HPDE6-E6E7 (cell line): Measurements from ENCODE around the gene MTA3.
A peak's percentile ranks its signal among the peaks of the same experiment; 100 is the strongest.
"Not testable (repeated sequence)": the region's sequence is repeated elsewhere in the genome, so short reads cannot be mapped to it uniquely, and the experiment has no call there.

Experiments used
- DNase-seq: peaks from one replicate; pipeline ENCODE4 v3.0.0; 2011; ENCODE audit warnings: missing footprints; ENCODE audit errors: extremely low spot score

MTA3 gene

DNA sequence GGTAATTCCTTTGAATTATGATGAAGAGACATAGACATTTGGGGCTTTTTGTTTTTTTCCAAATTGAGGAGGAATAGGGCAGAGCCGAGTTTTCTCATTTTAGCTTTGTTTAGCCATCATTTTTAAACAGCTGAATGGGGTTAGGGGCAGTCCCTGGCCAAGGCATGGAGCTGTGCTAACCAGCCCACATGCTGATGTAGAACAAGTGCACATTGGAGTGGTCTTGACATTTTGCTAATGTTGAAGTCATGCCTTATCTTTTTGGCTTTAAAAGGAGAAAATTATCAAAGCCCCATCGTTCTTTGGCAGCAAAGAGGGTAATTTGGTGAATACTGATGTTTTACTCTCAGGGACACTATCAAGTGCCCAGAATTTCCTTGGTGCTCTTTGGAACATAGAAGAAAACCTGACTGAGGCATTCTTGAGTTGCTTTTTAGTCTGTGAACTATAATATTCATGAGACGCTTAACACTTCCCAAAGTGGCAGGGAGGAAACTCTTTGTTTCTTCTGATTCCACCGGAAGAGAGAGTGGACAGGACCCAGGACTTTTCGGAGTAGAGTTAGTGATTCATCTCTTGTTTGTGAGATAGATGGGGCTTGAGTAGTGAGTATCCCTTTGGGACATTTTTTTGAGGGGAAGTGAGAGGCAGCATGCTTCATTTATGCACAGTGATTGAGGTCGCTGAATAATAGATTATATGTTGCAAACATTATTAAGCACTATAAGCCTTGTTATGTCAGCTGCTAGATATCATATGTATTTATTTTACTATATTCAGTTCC lies 45.0 kb downstream of the MTA3 start:
- no peak for DNase-seq

DNA sequence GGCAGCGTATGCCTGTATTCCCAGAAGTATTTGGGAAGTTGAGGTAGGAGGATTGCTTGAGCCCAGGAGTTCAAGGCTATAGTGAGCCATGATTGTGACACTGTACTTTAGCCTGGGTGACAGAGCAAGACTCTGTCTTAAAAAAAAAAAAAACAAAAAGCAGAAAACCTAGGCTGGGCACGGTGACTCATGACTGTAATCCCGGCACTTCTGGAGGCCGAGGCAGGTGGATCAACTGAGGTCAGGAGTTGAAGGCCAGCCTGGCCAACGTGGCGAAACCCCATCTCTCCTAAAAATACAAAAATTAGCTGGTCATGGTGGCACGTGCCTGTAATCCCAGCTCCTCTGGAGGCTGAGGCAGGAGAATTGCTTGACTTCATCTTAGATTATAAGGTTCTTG lies 46.4 kb downstream of the MTA3 start:
- DNase-seq = no peak

DNA sequence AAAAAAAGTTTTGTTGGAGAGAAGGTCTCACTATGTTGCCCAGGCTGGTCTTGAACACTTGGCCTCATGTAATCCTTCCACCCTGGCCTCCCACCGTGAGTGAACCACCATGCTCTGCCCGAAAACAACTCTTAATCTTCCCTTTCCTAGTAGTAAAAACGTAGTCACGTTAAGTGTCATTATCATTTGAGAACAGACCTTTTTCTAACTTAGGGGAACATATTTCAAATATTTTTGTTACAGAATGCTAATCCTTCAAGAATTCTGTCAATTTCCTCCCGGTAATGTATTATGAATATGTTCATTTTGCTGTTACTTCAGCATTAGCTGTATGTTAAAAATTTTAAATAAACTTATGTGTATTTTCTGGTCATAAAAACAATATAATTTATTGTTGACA lies 49.7 kb downstream of the MTA3 start:
- DNase-seq = no peak

DNA sequence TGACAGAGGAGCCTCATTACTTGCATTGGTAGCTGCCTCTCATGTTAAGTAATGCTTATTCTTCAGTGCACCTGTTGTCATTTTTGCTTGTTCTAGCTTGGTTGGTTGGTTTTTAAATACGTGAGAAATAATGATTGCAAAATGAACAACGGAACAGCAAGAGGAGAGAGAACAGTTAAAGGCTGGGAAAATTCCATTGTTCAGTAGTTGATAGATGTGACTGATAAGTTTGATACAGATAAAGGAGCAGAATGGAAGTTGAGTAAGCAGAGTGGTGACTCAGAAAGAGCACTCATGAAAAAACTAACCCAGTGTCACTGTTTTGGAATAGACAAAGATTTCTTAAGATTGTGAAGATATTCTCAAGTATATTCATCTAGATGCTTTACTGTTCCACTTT lies 50.5 kb downstream of the MTA3 start:
- DNase-seq = peak; percentile 16

DNA sequence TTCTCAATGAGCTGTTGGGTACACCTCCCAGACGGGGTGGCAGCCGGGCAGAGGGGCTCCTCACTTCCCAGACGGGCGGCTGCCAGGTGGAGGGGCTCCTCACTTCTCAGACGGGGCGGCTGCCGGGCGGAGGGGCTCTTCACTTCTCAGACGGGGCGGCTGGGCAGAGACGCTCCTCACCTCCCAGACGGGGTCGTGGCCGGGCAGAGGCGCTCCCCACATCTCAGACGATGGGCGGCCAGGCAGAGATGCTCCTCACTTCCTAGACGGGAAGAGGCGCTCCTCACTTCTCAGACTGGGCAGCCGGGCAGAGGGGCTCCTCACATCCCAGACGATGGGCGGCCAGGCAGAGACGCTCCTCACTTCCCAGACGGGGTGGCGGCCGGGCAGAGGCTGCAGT lies 53.2 kb downstream of the MTA3 start:
- not testable (repeated sequence) for DNase-seq

DNA sequence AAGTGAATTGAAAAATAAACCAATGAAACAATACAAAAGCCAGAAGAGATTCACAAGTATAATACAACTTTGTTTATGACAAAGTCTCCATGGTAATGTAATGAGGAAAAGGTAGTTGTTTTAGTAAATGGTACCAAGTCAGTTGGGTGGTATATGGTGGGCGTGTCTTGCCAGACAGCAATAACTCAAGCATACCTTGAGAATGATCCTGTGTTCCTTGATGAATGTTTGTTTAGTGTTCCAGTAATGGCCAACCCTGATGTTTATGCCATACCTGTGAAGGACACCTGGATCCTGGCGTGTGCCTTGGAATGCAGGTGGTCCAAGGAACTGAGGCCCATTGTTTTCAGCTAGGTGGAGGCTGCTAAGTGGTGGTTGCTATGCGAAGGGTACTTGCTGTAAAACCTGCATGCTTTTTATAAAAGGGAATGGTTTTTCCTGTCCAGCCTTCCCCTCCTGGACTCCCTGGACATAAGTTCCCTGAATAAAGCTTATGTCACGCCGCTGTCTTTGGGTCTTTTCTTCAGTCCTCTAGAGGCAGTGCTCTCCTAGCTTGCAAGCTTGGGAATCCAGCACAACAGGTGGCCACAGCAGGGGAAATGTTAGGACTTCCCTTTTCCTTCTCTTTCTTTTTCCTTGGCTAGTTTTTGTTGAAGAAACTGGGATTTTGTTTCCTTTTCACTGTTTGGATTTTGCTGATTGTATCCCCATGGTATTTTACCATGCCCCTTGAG lies 54.7 kb downstream of the MTA3 start:
- DNase-seq = no peak

DNA sequence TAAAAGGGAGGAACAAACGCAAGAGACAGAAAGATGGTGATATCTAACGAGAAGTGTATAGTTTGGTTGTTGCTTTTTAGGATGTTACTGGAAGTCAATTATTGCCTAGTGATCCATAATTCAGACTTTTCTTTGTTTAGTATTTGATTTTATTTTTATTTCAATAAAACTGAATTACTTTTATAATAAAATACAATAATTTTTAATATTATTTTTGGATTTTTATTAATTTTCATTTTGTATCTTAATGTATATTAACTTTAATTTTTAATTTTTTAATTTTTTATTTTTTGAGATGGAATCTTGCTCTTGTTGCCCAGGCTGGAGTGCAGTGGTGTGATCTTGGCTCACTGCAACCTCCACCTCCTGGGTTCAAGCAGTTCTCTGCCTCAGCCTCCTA lies 55.6 kb downstream of the MTA3 start:
- DNase-seq = no peak

DNA sequence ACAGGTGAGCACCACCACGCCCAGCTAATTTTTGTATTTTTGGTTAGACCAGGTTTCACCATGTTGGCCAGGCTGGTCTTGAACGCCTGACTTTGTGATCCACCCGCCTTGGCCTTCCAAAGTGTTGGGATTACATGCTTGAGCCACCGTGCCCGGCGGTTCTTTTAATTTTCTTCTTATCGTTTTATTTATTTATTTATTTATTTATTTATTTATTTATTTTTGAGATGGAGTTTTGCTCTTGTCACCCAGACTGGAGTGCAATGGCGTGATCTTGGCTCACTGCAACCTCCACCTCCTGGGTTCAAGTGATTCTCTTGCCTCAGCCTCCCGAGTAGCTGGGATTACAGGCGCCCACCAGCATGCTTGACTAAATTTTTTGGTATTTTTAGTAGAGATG lies 59.6 kb downstream of the MTA3 start:
- DNase-seq = not testable (repeated sequence)

DNA sequence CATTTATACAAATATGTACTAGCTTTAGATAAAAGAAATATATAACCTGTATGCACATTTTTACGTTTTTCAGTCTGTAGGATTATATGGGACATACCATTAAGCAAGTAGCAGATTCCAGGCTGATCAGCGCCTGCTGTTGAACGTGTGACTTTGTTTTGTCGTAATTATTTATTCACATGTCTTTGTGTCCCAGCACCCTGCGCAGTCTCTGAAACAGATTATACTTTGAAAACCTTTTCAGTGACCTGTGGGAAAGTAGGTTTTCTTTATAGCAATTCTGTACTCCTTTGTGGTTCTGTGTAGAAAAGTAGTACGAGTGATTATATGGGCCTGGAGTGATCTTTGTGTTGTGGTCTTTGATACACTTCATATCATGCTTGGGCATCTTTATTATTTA lies 68.5 kb downstream of the MTA3 start:
- no peak for DNase-seq

DNA sequence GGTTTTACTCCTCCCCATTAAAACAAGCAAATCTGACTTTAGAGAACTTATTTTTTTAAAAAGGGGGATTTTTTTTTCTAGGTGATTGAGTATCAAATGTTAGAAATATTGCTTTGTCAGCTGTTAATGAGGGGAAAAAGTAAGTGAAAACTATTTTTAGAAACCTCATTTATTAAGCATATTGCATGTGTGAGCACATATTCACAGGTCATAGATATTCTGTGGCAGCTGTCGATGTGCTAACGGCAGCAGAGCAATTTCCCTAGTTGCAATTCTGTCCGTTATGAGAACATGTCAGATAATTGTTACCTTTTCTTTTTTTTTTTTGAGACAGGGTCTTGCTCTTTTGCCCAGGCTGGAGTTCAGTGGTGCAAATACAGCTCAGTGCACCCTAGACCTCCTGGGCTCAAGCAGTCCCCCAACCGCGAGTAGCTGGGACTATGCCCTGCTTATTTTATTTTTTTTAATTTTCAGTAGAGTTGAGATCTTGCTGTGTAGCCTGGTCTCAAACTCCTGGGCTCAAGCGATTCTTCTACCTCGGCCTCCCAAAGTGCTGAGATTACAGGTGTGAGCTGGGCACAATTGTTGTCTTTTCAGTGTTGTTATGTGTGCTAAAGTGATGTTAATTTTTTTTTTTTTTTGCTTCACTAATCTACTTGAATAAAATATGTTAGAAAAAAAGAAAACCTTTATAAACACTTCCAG lies 69.8 kb downstream of the MTA3 start:
- DNase-seq = no peak

DNA sequence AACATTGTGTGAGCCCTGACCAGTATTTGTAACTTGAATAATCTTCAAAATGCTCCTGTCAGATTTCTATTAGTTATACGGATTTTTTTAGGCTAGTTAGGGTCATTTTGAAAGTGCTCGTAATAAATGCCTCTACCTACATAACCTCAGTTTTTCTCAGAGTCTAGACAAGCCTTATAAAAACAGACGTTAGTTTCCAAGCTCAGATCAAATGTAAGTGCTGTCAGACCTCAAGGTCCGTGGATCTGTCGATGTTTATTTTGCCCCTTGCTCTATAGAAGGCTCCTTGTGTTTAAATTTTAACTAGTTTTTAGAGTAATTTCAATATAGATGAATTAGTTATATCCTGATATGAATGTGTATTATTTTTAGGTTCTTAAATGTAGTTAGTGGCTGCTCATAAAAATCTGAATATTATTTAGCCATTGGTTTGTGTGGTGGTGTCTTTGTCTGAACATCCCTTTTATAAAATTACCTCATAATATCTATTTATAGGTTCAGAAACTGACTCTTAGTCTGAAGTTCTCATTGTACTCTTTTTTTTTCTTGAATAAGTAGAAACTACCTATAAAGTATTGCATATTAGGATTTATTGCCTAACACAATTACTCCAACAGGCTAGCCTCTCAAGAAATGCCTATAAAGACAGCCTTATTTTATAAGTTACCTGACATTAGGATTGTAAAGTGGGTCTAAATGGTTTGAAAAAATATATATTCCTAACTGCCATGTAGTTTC lies 71.1 kb downstream of the MTA3 start:
- no peak for DNase-seq

DNA sequence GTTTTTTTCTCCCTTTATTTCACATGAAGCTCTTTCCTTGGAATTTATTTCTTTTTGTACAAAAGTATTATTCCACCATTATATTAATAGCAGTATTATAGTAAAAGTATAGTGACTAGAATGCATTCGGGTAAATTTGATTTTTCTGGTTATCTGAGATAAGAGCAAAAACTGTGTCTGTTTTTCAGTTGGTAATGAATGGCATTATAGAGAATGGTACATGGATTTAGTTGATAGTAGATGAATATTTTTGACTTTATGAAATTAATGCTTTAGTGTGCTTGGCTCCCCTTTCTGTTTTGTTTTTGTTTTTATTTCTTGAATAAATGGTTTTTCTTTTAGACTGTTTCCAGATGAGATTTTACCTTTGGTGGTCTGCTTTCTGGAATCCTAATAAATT lies 71.8 kb downstream of the MTA3 start:
- DNase-seq = no peak

DNA sequence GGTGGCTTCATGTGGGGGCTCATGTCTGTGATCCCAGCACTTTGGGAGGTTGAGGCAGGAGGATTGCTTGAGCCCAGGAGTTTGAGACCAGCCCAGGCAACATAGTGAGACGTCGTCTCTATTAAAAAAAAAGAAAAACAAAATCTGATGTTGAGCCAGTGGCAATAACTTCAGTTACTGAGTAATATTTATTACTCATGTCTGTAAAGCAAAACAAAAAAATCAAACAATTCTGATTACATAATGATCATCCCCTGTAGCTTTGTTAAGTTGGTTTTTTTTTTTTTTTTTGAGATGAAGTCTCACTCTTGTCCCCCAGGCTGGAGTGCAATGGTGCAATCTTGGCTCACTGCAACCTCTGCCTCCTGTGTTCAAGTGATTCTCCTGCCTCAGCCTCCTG lies 73.9 kb downstream of the MTA3 start:
- DNase-seq = not testable (repeated sequence)

DNA sequence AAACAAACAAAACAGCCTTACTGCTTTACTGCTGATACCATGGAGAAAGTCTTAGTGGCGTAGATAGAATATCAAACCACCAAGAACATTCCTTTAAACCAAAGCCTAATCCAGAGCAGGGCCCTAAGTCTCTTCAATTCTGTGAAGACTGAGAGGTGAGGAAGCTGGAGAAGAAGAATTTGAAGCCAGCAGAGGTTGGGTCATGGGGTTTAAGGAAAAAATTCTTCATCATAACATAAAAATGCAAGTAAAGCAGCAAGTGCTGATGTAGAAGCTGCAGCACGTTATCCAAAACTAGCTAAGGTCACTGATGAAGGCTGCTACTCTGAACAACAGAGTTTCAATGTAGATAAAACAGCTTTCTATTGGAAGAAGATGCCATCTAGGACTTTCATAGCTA lies 77.1 kb downstream of the MTA3 start:
- DNase-seq = no peak

DNA sequence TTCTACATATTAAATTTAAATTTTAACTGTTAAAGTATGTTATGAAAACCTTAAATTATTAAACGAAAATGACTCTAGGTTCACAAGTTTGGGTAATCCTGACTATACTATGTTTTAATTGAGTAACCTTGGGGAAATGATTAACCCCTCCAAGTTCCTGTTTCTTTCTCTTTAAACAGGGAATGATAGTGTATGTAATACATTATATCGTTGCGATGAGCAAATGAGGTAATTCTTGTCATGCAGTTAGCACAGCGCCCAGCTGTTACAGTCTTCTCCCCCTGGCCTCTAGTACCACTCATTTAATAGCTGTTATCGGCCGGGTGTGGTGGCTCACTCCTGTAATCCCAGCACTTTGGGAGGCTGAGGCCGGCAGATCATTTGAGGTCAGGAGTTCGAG lies 80.4 kb downstream of the MTA3 start:
- no peak for DNase-seq

DNA sequence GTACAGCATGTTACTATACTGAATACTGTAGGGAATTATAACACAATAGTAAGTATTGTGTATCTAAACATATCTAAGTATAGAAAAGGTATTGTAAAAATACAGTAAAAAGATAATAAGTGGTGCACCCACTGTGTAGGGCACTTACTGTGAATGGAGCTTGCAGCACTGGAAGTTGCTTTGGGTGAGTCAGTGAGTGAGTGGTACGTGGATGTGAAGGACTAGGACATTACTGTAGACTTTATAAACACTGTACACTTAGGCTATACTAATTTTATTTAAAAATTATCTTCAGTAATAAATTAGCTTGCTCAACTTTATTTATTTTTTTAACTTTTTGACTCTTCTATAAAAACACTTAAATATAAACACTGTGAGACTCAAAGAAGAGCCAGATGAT lies 82.6 kb downstream of the MTA3 start:
- no peak for DNase-seq

DNA sequence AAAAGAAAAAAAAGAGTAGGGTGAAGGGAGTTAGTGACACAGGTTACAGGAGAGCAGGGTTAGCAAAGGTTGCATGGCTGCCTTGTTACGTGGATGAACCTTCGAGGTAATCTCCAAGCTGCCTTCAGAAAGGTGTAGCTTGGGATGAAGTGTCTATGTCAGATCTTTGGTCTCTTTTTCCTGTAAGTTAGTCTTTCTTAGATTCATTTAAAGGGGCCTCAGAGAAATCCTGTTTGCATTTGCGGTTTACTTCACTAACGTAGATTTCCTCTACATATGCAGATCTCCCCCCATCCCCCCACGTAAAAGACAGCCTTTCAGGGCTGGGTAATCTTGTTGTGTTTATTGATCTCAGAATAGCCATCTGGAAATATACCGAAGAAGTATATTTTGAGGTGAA lies 83.7 kb downstream of the MTA3 start:
- no peak for DNase-seq

DNA sequence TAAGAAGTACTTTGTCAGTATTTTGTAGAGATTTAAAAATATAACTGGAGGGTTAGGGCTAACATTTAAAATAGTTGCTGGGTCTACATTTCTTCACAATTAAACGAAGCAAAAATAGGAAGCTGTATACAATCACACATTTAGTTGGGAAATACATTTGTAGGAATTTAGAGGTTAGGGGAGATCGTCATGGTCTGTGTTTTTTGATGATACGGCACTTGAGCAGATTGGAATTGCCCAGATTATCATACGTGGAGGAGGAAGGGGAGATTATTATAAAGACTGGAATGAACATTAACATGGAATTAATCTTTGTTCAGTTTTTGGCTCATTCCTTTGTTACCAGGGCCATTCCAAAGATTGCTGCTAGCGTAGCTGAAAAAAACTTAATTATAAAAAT lies 84.6 kb downstream of the MTA3 start:
- no peak for DNase-seq

DNA sequence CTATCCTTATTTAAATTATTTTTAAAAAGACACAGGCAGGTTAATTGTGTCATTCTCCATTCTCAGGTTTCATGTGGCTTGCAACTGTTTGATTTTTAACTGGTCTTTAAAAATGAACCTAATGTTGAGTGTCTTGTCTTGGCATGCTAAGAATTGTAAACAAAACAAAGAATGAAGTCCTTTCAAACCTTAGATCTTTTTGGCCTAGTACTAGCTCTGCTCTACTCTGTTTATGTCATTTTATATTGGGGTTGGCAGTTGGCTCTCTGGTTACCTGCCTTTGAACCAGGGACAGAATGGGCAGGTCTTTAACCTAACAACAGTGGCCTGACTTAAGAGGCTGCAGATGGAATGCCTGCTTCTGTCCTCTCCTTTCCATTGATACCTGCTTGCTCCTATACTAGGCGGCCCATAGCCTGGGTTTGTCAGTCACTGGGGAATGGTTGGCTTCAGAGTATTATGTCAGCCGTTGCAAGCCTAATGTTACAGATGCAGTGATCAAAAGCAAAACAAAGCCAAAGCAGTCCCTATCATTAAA lies 85.5 kb downstream of the MTA3 start:
- no peak for DNase-seq

DNA sequence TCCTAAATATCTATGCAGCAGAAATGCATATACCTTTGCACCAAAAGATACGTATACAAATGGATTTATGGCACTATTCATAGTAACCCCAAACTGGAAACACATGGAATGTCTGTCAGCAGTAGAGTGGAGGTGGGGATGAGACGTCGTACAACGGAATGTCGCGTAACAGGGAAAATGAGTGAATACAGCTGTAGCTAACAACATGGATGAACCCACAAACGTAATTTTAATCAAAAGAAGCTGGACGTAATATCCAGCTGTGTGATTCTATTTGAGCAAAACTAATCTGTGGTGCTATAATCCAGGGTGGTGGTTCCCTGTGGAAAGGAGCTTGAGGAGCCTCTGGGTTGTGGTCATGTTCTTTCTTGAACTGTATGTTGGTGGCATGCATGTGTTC lies 89.9 kb downstream of the MTA3 start:
- DNase-seq = no peak

DNA sequence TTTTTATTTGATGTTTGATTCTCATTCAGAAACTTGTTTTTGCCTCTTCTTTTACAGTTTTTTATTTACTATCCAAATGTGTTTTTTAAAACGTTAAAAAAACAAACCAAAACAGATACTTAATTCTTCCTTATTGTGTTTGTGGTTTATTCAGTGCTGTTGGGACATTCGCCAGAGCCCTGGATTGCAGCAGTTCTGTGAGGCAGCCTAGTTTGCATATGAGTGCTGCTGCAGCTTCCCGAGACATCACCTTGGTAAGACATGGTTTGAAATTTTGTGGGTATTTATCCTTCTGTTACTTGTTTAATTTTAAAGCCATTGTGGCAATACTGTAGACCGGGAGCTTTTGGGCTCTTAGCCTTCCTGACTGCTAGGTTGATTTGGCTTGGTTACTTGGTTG lies 91.2 kb downstream of the MTA3 start:
- no peak for DNase-seq
